CD4-positive, alpha-beta memory T cell (primary cell): ENCODE data around the gene SLC28A1. TPM values are rescaled to one million over a fixed set of nuclear protein-coding genes. Genes with fewer than 3 reads are reported as not detected.
"Not testable (repeated sequence)": the region's sequence is repeated elsewhere in the genome, so short reads cannot be mapped to it uniquely, and the experiment has no call there.

Source experiments
- CTCF ChIA-PET: fragments of 350-600 bp; sonication (Branson Sonifier 250); formaldehyde crosslinking; loops from one replicate; lab custom pipeline; 2021; ENCODE audit warnings: inconsistent platforms; ENCODE audit not compliant: partially characterized antibody; lab: Charles Lee
- POLR2A ChIA-PET: fragments of 350-600 bp; sonication (Branson Sonifier 250); formaldehyde crosslinking; loops from one replicate; lab custom pipeline; 2021; ENCODE audit not compliant: partially characterized antibody; lab: Charles Lee
- DNase-seq, 5 donors: peaks; one replicate each; pipeline versions ENCODE4 v3.0.0 to v3.0.0-alpha.2; 2020 to 2022; ENCODE audit warnings: mixed read lengths in 1 of 5
- H3K27ac ChIP-seq: one replicate; pipeline ENCODE4 v1.7.0; 2013; ENCODE audit warnings: low read depth, low read length
- H3K27me3 ChIP-seq: 2 replicates; pipeline ENCODE4 v1.7.0; 2013; ENCODE audit warnings: mild to moderate bottlenecking, low read length, moderate library complexity; ENCODE audit not compliant: insufficient read depth
- H3K36me3 ChIP-seq: 2 replicates; pipeline ENCODE4 v1.7.0; 2013; ENCODE audit warnings: mild to moderate bottlenecking, low read length, moderate library complexity; ENCODE audit not compliant: insufficient read depth
- H3K4me1 ChIP-seq: 2 replicates; pipeline ENCODE4 v1.7.0; 2013; ENCODE audit warnings: mild to moderate bottlenecking, low read length, moderate library complexity; ENCODE audit not compliant: insufficient read depth
- H3K4me3 ChIP-seq, 2 donors: one replicate each; pipeline ENCODE4 v1.7.0; 2013; ENCODE audit warnings: low read length in 2 of 2, mild to moderate bottlenecking in 1 of 2
- H3K9me3 ChIP-seq, 2 donors: one replicate each; pipeline ENCODE4 v1.7.0; 2013; ENCODE audit warnings: low read length in 2 of 2, control low read depth in 1 of 2; ENCODE audit not compliant: control insufficient read depth in 1 of 2
- H3K27ac Mint-ChIP-seq, 7 donors: one replicate each; pipeline ENCODE4 v1.8.0; 2020 to 2021; ENCODE audit warnings: mixed read lengths in 7 of 7, mild to moderate bottlenecking in 6 of 7, inconsistent platforms in 3 of 7, moderate library complexity in 3 of 7
- H3K27me3 Mint-ChIP-seq, 2 donors: one replicate each; pipeline ENCODE4 v1.8.0; 2020 to 2021; ENCODE audit warnings: mixed read lengths in 2 of 2
- H3K36me3 Mint-ChIP-seq, 2 donors: one replicate each; pipeline ENCODE4 v1.8.0; 2020 to 2021; ENCODE audit warnings: mixed read lengths in 2 of 2, inconsistent platforms in 1 of 2, mild to moderate bottlenecking in 1 of 2
- H3K4me1 Mint-ChIP-seq, 4 donors: one replicate each; pipeline ENCODE4 v1.8.0; 2020 to 2021; ENCODE audit warnings: mixed read lengths in 4 of 4, mild to moderate bottlenecking in 1 of 4
- H3K4me3 Mint-ChIP-seq, 8 donors: one replicate each; pipeline ENCODE4 v1.8.0; 2020 to 2021; ENCODE audit warnings: mixed read lengths in 8 of 8, mild to moderate bottlenecking in 7 of 8, moderate library complexity in 6 of 8, inconsistent platforms in 3 of 8
- H3K9me3 Mint-ChIP-seq, 8 donors: one replicate each; pipeline ENCODE4 v1.8.0; 2020 to 2021; ENCODE audit warnings: mixed read lengths in 8 of 8, mild to moderate bottlenecking in 5 of 8, inconsistent platforms in 3 of 8, moderate library complexity in 1 of 8
- intact Hi-C: fragments of 100-400 bp; cut with micrococcal nuclease; formaldehyde crosslinking; loops from one replicate; pipeline ENCODE4 v1.15.1; 2023
- polyA plus RNA-seq, 2 donors: library from polyadenylated mRNA; unstranded; fragments of 300-500 nt; fragmentation: Illumina TruSeq; gene quantifications; one replicate each; pipeline ENCODE4 v1.2.3, GENCODE V29; 2021
- total RNA-seq, 2 experiments: library from RNA; stranded (reverse); gene quantifications; one replicate each; pipeline ENCODE4 v1.2.3, GENCODE V29; 2021

SLC28A1 gene
- total and polyA plus RNA-seq, 4 experiments from 2014 or later = not detected

- CTCF ChIA-PET = interaction anchor here (0.8 to 3.2 kb wide), 4 partner anchors 18 to 59 kb away, joined by 3 to 18 read pairs (median 7); no protein-coding TSS in a partner anchor
- H3K4me3 Mint-ChIP-seq = peak overlapping the region in 3 of 8 donors; percentile 41 to 78 (median 45)
- not testable (repeated sequence) for H3K9me3 Mint-ChIP-seq
These were observed 102.9 kb downstream of the SLC28A1 start for GRCh38 chr15:84987351-84987750.

GRCh38 chr15:84987949-84988624 lies 103.6 kb downstream of the SLC28A1 start:
- Mint-ChIP-seq H3K9me3 (peaks cover 0 to 1% (median 0%) of the 10 kb centered on the region in 8 donors), H3K4me3 (peak overlapping the region; percentile 27 to 80 (median 78)), H3K4me1 (peaks cover 58 to 96% (median 77%) of the 10 kb centered on the region in 4 donors), H3K27me3 (no peaks in the 10 kb centered on the region), H3K27ac (peak overlapping the region; percentile 92 to 99 (median 96)), H3K36me3 (peaks cover 0 to 3% of the 10 kb centered on the region in 2 donors)
- POLR2A ChIA-PET = interaction anchor here (0.9 to 2.8 kb wide), 4 partner anchors 8 to 418 kb away, joined by 3 to 24 read pairs (median 6); partner anchors contain the start of gene PDE8A
- intact Hi-C loops = loop anchor here (2.0 kb wide), 2 partner anchors 17 to 43 kb away; no protein-coding TSS in a partner anchor
- Histone ChIP-seq H3K4me3 (peak overlapping the region in 1 of 2 donors; percentile 2), H3K36me3 (no peaks in the 10 kb centered on the region), H3K9me3 (no peaks in the 10 kb centered on the region), H3K27me3 (no peaks in the 10 kb centered on the region), H3K27ac (peak overlapping the region; percentile 38), H3K4me1 (peaks cover 90% of the 10 kb centered on the region)
- CTCF ChIA-PET = interaction anchor here (0.8 to 3.2 kb wide), 6 partner anchors 8 to 417 kb away, joined by 3 to 18 read pairs (median 8); no protein-coding TSS in a partner anchor
- peak in 4 of 5 donors; percentile 25 to 41 (median 30) for DNase-seq

More at GRCh38 chr15:84987351-84987750, 102.9 kb downstream of the SLC28A1 start:
- DNase-seq, H3K9me3 ChIP-seq, H3K27me3 Mint-ChIP-seq, intact Hi-C loops, H3K27me3 ChIP-seq, H3K36me3 ChIP-seq, H3K36me3 Mint-ChIP-seq, H3K27ac ChIP-seq, H3K4me3 ChIP-seq: not testable (repeated sequence)
- POLR2A ChIA-PET = interaction anchor here (0.6 to 2.8 kb wide), 4 partner anchors 8 to 356 kb away, joined by 3 to 24 read pairs (median 5); partner anchors contain the start of gene PDE8A
- peaks cover 91% of the 10 kb centered on the region for H3K4me1 ChIP-seq
- peaks cover 59 to 97% (median 79%) of the 10 kb centered on the region in 4 donors for H3K4me1 Mint-ChIP-seq
- H3K27ac Mint-ChIP-seq = peak overlapping the region in 6 of 7 donors; percentile 36 to 99 (median 86)

GRCh38 chr15:84988909-84989644 lies 104.6 kb downstream of the SLC28A1 start:
- Mint-ChIP-seq H3K4me1 (peaks cover 53 to 90% (median 72%) of the 10 kb centered on the region in 4 donors), H3K36me3 (peaks cover 0 to 3% of the 10 kb centered on the region in 2 donors), H3K27me3 (no peaks in the 10 kb centered on the region), H3K4me3 (peak overlapping the region in 6 of 8 donors; percentile 62 to 80 (median 78)), H3K9me3 (peaks cover 0 to 1% (median 0%) of the 10 kb centered on the region in 8 donors), H3K27ac (peak overlapping the region; percentile 92 to 99 (median 96))
- Histone ChIP-seq H3K36me3 (no peaks in the 10 kb centered on the region), H3K4me3 (no peak overlapping the region), H3K27ac (peak overlapping the region; percentile 38), H3K4me1 (peaks cover 82% of the 10 kb centered on the region), H3K27me3 (no peaks in the 10 kb centered on the region), H3K9me3 (no peaks in the 10 kb centered on the region)
- intact Hi-C loops = loop anchor here (2.0 kb wide), 2 partner anchors 16 to 42 kb away; no protein-coding TSS in a partner anchor
- DNase-seq = no peak
- ChIA-PET POLR2A (interaction anchor here (0.9 to 2.8 kb wide), 4 partner anchors 9 to 419 kb away, joined by 3 to 24 read pairs (median 6); partner anchors contain the start of gene PDE8A), CTCF (interaction anchor here (1.0 to 3.2 kb wide), 5 partner anchors 9 to 418 kb away, joined by 3 to 18 read pairs (median 8); no protein-coding TSS in a partner anchor)

GRCh38 chr15:84990507-84990906 lies 106.0 kb downstream of the SLC28A1 start:
- ChIA-PET CTCF (no interaction called here), POLR2A (interaction anchor here (4.2 kb wide), 1 partner anchor 9 kb away, joined by 25 read pairs; the partner anchor contains the start of gene PDE8A)
- no peaks in the 10 kb centered on the region for H3K9me3 ChIP-seq
- H3K4me3 ChIP-seq = no peak overlapping the region
- DNase-seq = no peak
- no peaks in the 10 kb centered on the region for H3K36me3 ChIP-seq
- H3K9me3 Mint-ChIP-seq = peaks cover 0 to 1% (median 0%) of the 10 kb centered on the region in 8 donors
- H3K4me3 Mint-ChIP-seq = peak overlapping the region in 3 of 8 donors; percentile 11 to 53 (median 30)
- peak overlapping the region in 6 of 7 donors; percentile 51 to 99 (median 68) for H3K27ac Mint-ChIP-seq
- H3K27me3 ChIP-seq = no peaks in the 10 kb centered on the region
- H3K4me1 Mint-ChIP-seq = peaks cover 44 to 80% (median 62%) of the 10 kb centered on the region in 4 donors
- peaks cover 0 to 3% of the 10 kb centered on the region in 2 donors for H3K36me3 Mint-ChIP-seq
- intact Hi-C loops = loop anchor here (1.0 kb wide), 1 partner anchor 9 kb away; the partner anchor contains the start of gene PDE8A
- H3K4me1 ChIP-seq = peaks cover 68% of the 10 kb centered on the region
- H3K27me3 Mint-ChIP-seq = no peaks in the 10 kb centered on the region
- no peak overlapping the region for H3K27ac ChIP-seq

GRCh38 chr15:84991014-84991712 lies 106.7 kb downstream of the SLC28A1 start:
- H3K27me3 Mint-ChIP-seq = no peaks in the 10 kb centered on the region
- no peak overlapping the region for H3K27ac ChIP-seq
- intact Hi-C loops = no loop called here
- H3K4me3 ChIP-seq = no peak overlapping the region
- peaks cover 0 to 3% of the 10 kb centered on the region in 2 donors for H3K36me3 Mint-ChIP-seq
- no peaks in the 10 kb centered on the region for H3K9me3 ChIP-seq
- POLR2A ChIA-PET = interaction anchor here (4.2 kb wide), 1 partner anchor 9 kb away, joined by 25 read pairs; the partner anchor contains the start of gene PDE8A
- H3K27ac Mint-ChIP-seq = peak overlapping the region in 6 of 7 donors; percentile 47 to 99 (median 65)
- peaks cover 61% of the 10 kb centered on the region for H3K4me1 ChIP-seq
- H3K4me1 Mint-ChIP-seq = peaks cover 44 to 74% (median 58%) of the 10 kb centered on the region in 4 donors
- peaks cover 0 to 1% (median 0%) of the 10 kb centered on the region in 8 donors for H3K9me3 Mint-ChIP-seq
- DNase-seq = no peak
- H3K36me3 ChIP-seq = no peaks in the 10 kb centered on the region
- peak overlapping the region in 5 of 8 donors; percentile 11 to 56 (median 44) for H3K4me3 Mint-ChIP-seq
- H3K27me3 ChIP-seq = no peaks in the 10 kb centered on the region
- CTCF ChIA-PET = no interaction called here
